DMS153 (cell line): ENCODE data around the gene PGAP1.

Experiments
- DNase-seq: peaks from one replicate; lab custom pipeline; 2025; lab: John Stamatoyannopoulos, UW

PGAP1 gene

DNA sequence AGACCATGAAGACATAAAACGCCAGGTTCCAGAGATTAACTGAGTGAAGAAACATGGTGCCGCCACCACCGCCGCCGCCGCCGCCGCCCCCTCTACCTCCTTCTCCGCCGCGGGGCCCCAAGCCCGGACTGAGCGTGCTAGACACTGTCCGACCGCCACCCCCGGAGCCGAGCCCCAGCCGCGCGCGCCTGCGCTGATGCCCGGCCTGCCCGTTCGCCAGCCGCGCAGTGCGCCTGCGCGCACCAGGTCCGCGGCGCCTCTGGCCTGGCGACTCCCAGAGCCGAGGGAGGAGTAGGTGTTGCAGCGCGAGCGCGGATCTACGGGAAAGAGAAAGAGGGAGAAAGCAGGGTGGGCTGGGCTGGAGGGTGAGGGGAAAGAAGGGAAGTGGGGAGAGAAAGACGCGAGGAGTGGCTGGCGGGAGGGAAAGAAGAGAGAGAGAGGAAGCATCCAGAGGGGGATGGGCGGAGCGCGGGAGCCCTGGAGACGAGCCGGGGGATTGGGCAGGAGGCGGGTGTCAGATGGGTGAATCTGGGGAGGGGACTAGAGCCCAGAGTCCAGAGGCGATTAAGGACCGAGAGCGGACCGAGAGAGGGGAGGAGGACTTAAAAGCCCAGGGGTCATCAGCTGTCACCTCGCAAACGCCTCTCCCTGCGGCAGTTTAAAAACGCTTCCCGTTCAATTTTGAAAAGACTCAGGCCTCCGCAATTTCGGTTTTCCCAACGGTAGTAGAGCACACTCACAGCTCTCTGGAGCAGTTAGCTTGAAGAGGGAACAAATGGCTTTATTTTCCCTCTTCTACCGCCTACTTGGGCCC, at the start of gene PGAP1:
PGAP1 (minus strand) TSS at position 146 of the 814 bp plus-strand sequence; CDS start at position 55, 91 bp downstream.
- DNase-seq: peak; percentile 93

DNA sequence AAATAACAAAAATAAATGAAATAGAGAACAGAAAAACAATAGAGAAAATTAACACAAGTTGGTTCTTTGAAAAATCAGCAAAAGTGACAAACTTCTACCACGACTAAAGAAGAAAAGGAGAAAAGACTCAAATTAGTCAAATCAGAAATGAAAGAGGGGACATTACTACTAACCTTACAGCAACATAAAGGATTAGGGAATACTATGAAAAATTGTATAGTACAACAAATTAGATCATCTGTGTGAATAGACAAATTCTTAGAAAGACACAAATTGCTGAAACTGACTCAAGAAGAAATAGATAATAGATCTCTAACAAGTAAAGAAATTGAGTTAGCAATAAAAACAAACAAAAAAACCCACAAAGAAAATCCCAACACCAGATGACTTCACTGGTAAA, 48.5 kb upstream of the PGAP1 start:
- DNase-seq: no peak

DNA sequence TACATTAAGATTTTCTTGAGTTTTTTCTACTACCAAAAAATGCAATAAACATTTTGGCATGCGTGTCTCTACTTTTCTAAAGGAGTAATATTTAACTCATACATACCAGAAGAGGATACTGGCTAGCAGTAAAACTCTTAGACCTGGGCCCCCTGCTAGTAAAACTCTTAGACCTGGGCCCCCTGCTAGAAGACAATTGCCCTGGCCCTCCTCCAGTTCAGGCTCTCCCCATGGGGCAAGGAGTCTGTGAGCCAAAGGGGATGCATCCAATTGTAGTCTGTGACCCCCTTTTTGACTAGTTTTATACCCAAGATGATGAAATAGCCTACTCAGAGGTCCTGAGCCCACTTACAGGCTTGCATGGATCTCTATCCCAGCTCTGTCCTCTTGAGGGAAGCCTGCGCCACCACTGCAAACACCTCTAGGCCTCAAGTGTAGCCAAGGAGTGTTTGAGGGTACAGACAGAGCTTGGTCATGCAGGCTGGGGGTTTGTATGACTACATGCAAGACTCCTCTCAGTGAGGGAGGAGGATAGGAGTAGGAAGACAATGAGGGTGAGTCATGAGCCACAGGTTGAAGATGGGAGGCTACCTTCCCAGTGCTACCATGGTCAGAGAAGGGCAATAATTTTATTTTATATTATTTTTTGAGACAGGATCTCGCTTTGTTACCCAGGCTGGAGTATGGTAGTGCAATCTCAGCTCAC, 45.2 kb upstream of the PGAP1 start:
- DNase-seq: no peak

DNA sequence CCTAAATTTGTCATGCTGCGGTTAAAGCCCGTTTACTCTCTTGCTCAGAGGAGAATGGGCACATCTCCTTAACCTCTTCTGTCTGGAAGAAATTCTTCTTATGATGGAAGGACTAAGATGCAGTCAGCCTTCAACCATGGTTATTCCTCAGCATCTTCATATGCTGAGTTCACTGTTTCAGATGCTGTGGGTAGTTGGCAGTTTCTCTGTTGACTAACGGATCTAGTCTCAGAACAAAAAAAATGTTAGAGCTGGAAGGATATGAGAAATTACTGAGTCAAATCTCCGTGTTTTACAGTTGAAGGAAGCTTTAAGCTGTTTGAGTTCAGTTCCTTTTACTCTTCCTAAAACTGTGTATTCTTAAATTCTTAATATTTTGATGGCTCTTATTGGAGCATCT, 43.6 kb upstream of the PGAP1 start:
- DNase-seq: no peak

DNA sequence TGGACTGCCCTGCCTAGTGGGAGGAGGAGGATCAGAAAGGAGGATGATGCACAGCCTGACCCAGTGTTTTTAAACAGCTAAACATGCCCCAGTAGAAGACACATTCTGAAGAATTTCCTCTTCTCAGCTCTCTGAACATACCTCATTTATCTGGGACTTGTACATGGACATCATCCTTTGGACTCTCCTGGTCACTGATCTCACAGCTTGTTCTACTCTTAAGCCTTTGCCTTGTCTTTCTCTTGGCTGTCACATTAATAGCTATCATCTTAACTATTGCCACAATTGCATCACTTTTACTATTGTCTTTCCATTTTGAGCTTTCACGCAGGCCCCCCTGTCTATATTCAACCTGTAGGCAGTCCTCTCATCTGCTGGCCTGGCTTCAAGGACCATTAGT, 42.0 kb upstream of the PGAP1 start:
- DNase-seq: no peak

DNA sequence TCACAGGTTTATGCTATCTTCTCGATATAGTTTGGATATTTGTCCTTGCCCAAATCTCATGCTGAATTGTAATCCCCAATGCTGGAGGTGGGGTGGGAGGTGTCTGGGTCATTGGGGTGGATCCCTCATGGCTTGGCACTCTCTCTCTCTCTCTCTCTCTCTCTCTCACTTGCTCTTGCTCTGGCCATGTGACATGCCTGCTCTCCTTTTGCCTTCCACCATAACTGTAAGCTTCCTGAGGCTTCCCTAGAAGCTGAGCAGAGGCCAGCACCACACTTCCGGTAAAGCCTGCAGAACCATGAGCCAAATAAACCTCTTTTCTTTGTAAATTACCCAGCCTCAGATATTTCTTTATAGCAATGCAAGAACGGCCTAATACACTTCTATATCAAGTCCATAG, 41.3 kb upstream of the PGAP1 start:
- no peak for DNase-seq

- DNase-seq: no peak
These were observed 40.6 kb upstream of the PGAP1 start for GRCh38 chr2:196967116-196967515.

DNA sequence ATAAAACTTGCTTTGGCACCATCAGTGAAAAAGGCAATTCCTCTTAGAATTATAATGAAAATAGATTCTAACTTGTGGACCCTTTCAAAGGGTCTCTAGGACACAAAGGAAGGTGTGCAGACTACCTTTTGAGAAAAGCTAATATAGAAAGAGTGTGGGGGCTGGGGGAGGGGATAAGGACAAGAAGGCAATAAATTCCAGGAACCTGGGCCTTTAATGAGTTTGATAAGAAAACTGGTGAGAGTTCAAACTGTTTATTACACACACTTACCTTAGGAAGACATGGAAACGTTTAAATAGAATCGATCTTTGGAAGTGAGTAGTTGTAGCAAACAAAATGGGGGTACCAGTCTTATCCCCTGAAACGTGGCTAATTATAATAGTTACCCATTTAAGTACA, 39.6 kb upstream of the PGAP1 start:
- DNase-seq: no peak

- DNase-seq: no peak
These were observed 39.1 kb upstream of the PGAP1 start for GRCh38 chr2:196965651-196966050.

DNA sequence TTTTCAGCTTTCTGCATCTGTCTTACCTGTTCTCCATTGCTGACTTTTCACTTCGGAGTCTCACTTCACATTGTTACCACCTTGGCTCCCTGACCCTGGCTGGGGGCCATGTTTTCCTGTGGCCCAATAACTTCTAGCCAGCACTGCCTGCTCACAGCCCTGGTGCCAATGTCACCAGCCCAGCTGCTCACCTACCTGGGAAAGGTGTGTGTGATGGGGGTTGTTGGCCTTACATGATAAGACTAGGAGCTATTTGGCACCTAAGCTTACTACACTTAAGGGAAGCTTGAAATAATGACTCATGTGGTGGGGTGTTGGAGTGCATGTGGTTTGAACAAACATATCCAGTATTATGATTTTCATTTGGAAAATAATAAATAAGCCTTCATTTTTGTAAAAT, 37.5 kb upstream of the PGAP1 start:
- DNase-seq: no peak

- DNase-seq: no peak
These were observed 36.5 kb upstream of the PGAP1 start for GRCh38 chr2:196963043-196963442.

GRCh38 chr2:196962325-196962724, 35.8 kb upstream of the PGAP1 start:
- DNase-seq: no peak

DNA sequence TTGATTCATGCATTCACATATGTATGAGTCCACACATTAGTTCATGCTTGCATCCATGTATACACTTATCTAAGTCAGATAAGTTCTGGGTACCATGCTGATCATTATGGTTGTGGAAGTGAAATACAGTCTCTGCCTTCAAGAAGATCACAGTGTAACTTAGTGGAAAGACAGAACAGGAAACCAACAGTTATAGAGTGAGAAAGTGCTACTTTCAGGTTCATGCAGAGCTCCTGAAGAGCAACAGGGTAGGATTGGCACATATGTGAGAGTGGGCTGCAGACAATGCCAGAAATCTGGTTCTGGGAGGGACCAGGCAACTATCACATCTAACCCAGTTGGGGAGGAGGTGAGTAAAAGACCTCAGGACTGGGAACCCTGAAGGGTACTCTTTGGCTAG, 35.4 kb upstream of the PGAP1 start:
- DNase-seq: no peak

DNA sequence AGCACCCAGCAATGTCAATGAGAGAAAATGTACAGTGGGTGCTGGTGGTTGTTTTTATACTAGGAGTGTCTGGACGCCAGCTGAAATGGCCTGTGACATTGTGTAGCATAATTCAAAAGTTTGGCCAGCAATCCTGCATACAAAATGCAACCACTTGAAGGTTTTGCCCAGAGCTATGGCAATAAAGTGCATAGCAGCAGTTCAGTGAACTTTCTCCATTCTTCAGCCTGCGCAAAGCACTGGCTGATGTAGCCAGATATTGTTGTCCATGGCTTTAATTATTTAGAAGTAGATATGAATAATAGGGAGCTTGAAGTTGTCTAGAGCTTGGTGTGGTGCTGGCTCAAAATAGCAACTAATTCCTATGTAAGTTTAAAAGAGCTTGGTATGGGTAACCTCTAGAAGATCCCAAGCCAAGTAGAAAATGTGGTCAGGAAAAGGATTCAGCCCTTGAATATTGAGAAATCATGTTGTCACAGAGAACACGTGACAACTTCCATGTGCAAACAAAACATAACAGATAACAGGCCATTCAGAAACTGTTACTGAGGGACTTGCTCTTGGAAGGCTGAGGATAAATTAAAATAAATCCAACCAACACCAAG, 33.3 kb upstream of the PGAP1 start:
- DNase-seq: peak; percentile 48

DNA sequence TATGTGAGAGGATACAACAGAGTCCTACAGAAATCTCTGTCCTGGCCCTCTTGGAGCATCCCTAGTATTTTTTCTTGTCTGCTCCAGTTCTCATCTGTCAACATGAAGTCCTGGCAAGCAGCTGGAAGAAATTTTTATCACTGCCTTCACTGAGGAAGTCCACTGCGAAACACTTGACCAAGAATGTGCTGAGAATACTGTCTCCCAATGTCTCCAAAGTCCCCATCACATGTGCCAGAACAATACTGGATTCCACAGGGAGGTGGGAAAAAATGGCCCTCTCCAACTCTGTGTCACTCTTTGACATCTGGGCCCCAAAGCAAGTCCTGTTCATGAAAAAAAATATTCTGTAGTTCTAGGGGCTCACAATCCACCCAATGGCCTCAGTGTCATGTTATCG, 32.8 kb upstream of the PGAP1 start:
- no peak for DNase-seq

DNA sequence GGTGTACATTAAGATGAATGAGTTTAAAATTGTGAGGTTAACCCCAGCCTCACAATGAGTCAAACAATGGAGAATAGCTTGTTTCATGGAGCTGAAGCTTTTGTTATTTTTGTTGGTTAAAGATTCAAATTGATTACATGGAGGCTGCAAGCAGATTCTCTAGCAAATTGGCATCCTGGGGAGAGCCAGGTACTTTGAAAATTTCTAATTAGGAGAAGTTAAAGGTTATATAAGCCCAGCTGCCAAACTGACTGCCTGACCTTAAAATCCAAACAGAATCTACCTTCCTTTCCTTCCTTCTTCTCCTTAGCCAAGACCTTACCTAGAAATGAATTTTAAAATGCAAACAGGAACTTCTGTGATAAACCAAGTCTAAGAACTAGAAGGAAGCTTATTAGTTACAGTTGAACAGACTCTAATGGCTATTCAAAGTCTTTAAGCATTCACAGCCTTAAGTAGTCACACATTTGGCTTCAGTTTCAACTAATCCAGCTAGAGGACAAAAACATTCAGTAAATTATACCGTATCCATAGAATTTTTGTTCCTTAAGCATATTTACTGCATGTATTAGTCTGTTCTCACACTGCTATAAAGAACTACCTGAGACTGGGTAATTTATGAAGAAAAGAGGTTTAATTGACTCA, 31.5 kb upstream of the PGAP1 start:
- no peak for DNase-seq

GRCh38 chr2:196957442-196957841, 30.9 kb upstream of the PGAP1 start:
- DNase-seq: no peak

- no peak for DNase-seq
These were observed 29.6 kb upstream of the PGAP1 start for GRCh38 chr2:196956069-196956468.

DNA sequence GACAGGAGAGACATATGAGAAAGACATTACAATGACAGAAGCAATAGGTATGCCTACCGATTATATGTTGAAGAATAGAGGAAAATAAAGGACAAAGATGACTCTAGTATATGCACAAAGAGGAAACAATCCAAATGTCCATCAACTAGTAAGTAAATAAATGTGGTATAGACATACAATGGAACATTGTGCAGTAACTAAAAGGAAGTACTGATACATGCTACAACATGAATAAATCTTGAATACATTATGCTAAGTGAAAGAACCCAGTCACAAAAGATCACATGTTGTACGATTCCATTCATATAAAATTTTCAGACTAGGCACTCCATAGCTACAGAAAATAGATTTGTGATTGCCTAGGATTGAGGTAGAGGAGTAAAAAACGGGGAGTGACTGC, 28.5 kb upstream of the PGAP1 start:
- peak; percentile 67 for DNase-seq

DNA sequence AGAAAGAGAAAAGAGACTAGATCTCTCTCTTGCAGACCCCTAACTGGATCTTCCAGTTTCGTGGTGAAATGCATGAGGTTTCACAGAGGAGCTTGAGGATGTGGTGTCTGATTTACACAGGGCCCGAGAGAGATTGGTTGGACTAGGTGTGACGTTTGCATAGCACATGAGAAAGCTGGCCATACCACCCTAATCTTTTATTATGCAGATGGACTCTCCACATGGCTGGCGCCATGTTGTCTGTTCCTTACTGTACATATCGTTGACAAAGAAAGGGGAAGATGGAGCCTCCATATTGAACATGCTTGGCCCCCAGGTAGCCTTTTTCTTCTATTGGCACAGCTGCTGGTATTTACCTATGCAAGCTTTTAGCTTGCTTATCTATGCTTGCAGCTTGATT, 27.5 kb upstream of the PGAP1 start:
- peak; percentile 99 for DNase-seq

GRCh38 chr2:196952936-196953335, 26.4 kb upstream of the PGAP1 start:
- DNase-seq: no peak

DNA sequence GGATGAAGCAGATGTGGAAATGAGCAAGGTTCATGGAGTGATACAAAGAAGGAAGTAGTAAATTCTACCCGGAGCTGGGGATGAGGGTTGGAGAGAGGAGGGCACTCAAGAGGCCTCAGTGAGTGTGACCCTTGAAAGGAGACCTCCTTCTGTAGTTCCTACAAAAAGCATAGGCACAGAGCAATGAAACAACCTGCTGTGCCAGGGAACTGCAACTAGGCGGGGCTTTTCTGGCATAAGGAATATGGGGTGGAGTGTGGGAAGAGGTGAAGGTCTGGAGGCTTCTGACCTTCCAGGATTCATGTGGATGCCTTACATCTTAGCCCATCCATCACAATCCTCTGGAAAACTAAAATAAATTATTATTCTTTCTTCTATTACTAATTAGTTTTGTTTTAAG, 25.5 kb upstream of the PGAP1 start:
- peak; percentile 30 for DNase-seq

DNA sequence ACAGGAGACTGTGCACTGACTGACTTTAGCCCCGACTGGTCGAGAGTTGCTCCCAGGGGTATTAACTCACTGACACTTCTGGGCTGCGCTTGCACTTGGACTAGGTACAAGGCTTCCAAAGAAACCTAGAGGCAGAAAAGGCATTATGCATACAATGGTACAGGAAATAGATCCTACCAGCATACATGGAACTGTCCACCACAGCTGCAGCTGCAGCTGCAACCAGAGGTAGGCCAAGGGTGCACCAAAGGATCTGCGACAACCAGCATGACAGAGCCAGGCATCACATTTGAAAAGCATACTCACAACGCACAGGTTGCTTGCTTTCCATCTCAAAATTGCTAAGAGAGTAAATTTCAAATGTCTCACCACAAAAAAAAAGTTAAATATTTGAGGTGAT, 22.6 kb upstream of the PGAP1 start:
- no peak for DNase-seq
